HG02642 (cell line): ENCODE data around the gene EXOSC3.
"Not testable (repeated sequence)": the region's sequence is repeated elsewhere in the genome, so short reads cannot be mapped to it uniquely, and the experiment has no call there.

ENCODE experiments used
- ATAC-seq: cut with Tn5 transposase; IDR thresholded peaks from one replicate; pipeline ENCODE4 v1.9.1; 2021; ENCODE audit warnings: mild to moderate bottlenecking; ENCODE audit not compliant: unreplicated experiment, poor library complexity

Gene EXOSC3

DNA sequence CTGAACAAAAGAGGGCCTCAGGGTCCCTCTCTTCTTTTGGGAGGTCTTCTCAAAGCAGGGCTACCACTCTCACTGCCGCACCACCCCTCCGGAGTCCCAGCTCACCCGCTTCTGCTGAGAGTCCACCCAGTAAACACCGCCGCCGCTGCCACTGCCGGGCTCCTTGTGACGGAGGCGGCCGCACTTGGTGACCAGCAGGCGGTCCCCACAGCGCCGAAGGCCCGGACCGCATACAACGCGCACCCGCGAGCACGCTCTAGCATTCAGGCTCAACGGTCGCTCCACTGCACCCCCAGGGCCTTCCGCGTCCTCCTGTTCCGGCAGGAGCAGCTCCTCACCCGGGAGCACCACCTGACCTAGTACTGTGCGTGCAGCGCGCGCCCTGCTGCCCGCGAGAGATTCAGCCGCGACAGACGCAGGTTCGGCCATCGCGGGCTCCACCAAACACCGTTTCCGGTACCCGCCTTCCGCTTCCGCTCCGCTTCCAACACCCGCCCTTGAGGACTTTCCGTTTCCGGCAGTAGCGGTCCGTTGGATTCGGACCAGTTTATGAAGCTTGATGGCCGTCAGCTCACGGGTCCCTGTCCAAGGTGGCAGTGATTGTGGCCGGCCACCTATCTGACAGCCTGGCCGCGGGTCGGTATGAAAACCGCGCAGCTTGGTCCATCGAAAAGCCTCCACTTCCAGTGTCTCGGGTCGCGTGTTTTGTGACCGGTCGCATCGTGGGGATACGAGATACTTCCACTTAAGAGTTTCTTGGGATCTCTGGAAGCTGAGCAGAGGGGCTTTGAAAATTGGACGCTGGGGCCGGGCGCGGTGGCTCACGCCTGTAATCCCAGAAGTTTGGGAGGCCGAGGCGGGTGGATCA is at the start of gene EXOSC3:
Gene EXOSC3 (minus strand): TSS at position 449 of the 868 bp plus-strand sequence. CDS start 20 bp downstream, at position 429.
- peak; percentile 94 for ATAC-seq

DNA sequence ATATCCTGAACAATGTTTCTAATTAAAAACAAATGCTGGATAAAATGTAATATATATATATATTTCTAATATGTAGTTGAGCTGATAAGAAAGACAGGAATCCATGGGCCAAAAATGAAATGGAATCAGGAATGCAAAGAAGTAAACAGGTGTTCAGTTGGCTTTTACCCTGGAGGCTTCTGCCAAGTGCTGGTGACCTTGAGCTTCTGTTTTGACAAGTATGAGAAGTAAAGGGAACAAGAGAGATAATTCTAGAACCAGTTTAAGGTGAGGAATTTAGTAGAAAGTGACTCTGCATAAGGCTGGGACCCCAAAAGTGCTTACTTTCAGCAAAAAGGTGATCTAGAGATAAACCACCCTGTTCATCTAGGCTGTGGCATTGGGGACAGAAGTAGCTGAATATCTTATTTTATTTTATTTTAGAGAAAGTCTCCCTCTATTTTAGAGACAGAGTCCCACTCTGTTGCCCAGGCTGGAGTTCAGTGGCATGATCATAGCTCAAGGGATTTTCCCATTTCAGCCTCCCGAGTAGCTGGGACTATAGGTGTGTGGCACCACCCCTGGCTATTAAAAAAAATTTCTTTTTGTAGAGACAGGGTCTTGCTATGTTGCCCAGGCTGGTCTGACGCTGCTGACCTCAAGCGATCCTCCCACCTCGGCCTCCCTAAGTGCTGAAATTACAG is 42.8 kb upstream of the EXOSC3 start:
- ATAC-seq, result no peak

DNA sequence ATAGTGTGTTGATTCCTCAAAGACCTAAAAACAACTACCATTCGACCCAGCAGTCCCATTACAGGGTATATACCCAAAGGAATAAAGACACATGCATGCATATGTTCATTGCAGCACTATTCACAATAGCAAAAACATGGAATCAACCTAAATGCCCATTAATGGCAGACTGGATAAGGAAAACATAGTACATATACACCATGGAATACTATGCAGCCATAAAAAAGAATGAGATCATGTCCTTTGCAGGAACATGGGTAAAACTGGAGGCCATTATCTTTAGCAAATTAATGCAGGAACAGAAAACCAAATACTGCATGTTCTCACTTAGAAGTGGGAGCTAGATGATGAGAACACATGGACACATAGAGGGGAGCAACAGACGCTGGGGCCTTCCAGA is 40.3 kb upstream of the EXOSC3 start:
- ATAC-seq, result not testable (repeated sequence)

DNA sequence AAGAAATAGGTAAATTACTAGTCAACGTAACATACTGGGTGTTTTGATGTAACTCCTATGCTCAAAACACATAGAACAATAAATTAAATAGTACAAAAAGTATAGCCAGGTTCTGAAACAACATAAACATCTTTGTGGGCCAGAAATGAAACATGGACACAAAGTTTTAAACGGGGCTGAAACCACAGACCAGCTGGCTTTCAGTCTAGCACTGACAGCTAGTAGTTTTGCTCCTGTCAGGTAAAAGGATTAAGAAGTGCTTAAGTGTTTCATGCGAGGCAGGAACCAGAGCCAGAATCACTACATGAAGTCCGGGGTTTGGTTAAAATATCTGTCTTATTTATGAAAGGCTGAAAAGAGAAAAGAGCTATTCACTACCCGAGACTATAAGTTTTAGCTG is 35.3 kb upstream of the EXOSC3 start:
- ATAC-seq, result peak; percentile 62

DNA sequence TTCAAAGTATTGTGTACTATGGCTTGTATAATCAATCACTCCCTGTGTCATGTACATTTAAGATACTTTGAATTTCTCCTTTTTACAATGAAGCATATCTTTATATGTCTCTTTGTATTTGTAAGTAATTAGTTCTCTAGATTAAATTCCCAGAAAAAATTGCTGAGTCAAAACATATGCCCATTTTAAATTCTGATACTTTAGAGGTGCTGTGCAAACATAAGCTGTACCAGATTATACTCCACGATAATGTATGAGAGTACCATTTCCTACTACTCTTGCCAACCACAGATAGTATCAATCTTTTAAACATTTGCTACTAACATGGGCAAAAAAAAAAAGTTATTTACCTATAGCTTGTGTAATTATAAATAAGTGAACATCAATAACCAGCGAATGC is 34.0 kb upstream of the EXOSC3 start:
- no peak for ATAC-seq

DNA sequence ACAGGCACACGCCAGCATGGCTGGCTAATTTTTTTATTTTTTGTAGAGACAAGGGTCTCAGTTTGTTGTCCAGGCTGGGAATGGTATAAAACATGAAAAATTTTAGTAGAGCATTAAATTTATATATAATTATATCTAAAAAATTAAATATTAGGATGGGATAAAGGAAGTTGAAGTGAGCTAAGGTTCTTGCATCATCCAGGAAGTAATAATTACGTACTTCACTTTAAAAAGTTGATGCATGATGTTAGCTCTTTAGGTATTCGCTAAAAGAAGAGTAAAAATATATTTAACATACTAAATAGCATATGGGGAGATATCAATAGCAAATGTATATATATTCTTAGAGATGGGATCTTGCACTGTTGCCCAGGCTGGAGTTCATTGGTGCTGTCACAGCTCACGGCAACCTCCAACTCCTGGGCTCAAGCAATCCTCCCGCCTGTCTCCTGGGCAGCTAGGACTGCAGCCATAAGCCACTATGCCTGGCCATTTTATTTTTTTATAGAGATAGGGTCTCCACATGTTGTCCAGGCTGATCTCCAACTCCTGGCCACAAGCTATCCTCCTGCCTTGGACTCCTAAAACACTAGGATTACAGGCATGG is 28.0 kb upstream of the EXOSC3 start:
- no peak for ATAC-seq

DNA sequence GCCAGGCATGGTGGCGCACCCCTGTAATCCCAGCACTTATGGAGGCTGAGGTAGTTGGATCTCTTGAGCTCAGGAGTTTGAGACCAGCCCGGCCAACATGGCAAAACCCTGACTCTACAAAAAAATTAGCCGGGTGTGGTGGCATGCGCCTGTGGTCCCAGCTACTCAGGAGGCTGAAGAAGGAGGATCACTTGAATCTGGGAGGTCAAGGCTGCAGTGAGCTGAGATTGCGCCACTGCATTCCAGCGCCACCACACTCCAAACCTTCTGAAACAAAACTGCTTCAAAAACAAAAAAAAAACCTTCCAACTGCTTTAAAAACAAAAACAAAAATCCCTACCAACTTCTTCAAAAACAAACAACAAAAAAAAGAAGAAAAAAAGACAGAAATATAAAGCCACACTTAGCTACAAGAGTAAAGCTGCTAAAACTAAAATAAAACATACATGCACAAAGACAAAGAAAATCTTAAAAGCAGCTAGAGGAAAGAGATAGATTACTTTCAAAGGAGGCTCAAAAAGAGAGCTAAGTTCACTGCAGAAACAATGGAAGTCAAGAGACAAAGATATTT is 27.1 kb upstream of the EXOSC3 start:
- ATAC-seq, result no peak

DNA sequence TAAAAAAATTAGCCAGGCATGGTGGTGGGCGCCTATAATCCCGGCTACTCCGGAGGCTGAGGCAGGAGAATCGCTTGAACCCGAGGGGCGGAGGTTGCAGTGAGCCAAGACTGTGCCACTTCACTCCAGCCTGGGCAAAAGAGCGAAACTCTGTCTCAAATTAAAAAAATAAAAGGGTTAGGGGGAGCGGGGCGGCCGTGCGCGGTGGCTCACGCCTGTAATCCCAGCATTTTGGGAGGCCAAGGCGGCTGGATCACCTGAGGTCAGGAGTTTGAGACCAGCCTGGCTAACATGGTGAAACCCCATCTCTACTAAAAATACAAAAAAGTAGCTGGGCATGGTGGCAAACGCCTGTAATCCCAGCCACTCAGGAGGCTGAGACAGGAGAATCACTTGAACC is 24.8 kb upstream of the EXOSC3 start:
- not testable (repeated sequence) for ATAC-seq

DNA sequence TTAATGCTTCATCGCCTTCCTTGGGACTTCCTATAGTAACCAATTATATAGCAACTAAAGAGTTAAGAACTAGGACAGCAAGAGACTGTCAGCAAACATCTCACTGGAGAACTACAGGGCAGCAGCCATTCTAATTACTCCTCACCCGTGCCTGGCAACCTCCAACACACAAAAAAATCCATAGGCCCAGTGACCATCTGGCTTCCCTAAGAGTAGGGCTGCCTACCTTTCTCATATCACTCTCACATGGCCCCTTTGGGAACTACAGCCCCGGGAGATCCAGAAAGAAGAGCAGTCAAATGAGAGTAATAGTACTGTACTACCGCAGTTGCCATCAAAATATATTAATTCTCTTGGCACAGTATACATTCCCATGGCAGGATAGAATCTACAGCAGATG is 21.4 kb upstream of the EXOSC3 start:
- no peak for ATAC-seq

DNA sequence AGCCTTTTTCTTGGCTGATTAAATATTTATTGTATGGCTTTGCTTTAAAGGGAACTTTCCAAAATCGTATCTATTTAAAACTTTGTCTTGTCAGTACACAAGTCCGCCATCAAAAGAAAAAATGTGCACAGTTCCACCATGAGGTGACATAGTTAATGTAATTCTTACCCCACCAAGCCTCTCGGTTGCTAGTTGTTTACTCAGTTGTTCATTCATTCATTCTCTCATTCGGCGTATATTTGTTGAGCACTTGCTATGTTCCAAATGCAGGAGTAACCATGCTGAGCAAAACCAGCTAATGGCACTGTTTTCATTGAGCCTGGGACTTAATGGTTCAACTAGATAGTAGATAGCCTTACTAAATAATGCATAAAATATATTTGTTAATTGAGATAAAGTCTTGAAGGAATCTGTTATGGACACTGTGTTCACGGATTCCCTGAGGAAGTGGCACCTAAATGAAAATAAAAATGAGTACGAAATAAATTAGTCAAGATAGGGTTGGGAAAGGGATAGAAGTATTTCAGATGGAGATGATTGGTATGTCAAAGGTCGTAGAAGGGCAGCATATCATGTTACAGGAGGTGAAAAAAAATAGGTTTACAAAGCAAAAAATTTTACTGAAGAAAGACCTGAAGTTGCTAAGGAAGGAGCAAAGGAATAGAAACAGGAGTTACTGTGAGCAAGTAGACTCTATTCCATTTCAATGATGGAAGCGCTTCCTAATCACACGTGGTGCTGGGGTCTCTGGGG is 17.3 kb upstream of the EXOSC3 start:
- ATAC-seq, result no peak

DNA sequence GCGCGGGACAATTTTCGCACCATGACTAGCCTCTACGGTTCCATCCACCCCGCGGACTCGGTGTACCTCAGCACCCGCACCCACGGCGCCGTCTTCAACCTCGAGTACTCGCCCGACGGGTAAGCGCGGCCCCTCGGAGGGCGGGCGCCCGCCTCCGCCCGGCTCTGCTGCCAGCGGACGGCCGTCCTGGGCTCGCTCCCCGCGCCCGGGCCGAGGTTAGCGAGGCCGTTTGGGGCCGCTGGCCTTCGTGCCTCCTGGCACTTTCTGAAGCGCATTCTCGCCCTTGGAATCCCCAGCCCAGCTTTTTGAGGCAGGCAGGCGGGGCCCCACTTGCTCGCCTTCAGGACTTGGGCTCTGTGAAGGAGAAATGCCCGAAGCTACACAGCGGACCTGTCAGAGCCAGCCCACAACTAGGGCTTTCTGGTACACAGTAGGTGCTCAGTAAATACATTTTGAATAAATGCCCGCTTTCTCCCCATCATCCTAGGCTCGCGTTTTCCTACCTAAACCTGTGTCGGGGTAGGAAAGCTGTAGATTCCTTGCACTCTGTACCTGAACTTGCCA is 16.5 kb upstream of the EXOSC3 start:
- peak; percentile 45 for ATAC-seq

DNA sequence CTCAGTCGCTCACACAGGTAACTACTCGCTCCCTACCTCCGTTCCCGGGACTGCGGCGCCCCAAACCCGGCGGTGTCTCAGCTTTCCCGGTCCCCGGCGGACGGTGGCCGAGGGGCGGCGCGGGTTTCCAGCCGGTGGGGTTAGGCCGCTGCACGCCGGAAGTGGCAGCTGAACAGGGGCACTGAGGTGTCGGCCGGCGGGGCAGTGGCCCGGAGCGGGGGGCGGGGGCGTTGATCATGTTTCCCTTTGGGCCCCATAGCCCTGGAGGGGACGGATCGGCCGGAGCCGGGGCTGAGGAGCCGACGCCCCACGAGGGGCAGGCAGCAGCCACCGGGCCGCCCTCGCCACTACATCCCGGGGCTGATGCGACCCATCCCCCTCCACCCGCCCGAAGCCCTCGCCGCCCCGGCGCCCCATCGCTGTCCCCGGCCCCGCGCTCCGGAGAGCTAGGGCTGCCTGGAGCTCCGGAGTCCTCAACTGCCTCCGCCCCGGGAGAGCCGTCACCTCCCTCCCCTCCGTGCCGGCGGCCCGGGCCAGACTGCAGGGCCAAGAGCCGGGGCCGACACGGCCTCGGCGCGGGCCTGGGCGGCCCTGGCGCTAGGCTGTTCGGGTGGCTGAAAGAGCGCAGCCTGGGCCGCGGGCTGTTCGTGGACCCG is 15.9 kb upstream of the EXOSC3 start, which contains the start of gene DCAF10:
Gene DCAF10 (plus strand): TSS at position 167 of the 656 bp plus-strand sequence. CDS start 70 bp downstream, at position 237.
- peak; percentile 83 for ATAC-seq

DNA sequence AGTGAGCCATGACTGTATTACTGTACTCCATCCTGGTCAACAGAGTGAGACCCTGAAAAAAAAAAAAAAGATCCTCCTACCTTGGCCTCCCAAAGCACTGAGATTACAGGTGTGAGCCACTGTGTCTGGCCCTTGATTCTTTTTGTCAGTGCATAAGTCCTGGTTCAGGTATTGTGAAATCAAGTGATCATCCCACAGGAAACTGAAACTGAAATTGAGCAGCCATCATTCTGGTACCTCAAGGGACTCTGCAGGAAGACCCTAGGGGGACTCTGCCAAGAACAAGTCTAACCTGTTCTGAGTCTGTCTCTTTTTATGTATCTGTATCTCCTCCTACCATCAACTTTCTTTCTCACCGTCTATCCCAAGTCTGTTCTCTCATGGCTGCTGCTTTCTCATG is 13.8 kb upstream of the EXOSC3 start:
- no peak for ATAC-seq

DNA sequence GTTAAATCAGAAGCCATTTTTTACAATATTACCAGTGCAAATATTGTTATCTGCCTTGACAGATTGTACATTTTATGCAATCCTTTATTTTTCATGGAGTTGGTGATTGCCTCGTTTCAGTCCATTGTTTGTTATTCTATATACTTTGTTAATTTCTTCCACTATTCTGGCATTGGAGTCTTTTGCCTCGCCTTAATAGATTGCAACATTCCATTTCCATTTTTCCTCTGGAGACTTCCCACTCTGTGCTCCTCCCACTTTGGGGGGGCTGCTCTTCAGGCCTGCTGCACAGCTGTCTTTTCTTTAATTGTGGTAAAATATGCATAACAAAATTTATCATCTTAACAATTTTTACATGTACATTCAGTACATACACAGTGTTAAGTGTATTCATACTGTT is 11.4 kb upstream of the EXOSC3 start:
- ATAC-seq, result no peak

DNA sequence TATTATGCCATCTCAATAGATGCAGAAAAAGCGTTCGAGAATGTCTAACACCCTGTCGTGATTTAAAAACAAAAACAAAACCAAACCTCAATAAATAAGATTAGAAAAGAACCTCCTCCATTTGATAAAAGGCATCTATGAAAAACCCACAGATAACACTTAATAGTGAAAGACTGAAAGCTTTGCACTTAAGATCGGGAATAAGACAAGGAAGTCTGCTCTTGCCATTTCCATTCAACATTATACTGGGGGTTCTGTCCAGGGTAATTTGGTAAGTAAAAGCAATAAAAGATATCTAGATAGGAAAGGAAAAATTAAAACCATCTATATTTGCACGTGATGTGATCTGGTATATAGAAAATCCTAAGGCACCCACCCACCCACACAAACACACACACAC is 7.3 kb upstream of the EXOSC3 start:
- no peak for ATAC-seq

DNA sequence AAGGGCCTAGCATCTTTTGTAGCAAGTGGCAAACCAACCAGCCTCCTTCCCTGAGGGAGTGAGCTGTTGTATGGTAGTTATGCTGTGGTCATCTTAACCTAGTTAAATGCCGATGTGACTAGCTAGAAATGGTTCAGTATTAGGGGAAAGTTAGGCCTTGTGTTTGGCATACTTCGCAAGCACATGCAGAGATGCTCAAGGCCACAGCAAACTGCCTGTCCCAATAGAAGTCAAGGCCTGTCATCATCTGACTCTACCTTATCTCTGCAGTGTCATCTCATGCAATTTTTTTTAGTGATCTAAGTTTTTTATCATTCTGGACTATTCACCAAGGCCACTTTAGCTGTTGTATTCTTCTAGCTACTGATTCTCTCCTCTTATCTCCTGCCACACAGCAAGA is 5.2 kb upstream of the EXOSC3 start:
- no peak for ATAC-seq

DNA sequence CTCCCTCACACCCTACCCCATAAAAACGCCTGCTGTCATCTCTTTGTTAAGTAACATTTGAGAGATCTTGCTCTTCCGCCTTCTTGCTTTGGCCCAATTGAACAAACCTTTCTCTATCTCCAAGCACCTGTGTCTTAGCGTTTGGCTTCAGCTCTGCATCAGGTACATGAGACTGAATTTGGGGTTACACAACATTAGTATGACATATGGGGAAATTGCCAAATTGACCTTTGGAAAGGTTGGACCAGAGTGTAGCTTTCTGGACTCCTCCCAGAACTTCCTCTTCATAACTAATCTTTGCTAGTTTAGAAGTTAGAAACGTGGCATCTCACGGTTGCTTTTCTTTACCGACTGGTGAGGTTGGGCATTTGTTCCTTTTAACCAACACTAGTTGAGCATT is 3.5 kb upstream of the EXOSC3 start:
- no peak for ATAC-seq

DNA sequence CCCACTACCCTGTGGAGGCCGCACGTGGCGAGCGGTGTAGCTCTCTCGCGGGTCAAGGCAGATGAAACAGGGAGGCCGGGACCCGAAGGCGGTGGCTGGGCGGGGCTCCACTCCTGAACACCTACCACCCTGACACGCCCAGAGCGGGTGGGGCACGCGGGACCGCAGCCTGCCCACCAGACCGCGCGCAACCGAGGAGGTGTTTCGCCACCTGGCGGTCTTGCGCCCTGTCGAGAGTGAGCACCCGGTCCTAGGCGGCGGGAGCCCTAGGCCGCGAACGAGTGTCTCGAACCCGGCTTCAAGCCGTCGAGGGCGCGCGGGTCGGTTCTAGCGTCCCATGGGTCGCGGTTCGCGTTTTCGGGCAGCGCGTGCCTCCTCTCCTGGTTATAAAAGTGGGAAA is 2.2 kb upstream of the EXOSC3 start:
- no peak for ATAC-seq

DNA sequence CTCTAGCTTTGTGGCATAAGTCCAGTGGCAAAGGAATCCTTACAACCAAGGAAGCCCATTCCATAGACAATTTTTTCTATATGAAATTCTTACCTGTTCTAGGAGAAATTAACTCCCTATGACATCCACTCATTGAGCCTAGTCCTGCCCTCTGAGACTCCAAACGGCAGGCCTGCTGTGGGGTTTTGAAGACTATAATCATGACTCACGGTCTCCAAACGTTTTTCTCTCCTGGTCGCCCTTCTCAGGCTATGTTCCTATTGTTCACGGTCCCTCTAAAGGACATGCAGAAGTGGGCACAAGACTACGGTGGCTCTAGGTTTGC is 611 bp downstream of the EXOSC3 start:
- no peak for ATAC-seq
